Suprapubic skin (tissue), 4 donors: Measurements from ENCODE around the gene ATXN2.

Source experiments
- EP300 ChIP-seq: sonication (generic); formaldehyde crosslinking; IDR thresholded peaks from one replicate; pipeline ENCODE4 v1.6.1; 2017; ENCODE audit warnings: antibody characterized with exemption
- POLR2A ChIP-seq, 2 donors: fragments of 450-650 bp; IDR thresholded peaks; one replicate each; pipeline ENCODE4 v1.6.1; 2017; ENCODE audit warnings: antibody characterized with exemption in 2 of 2, mild to moderate bottlenecking in 2 of 2, moderate library complexity in 2 of 2
- POLR2AphosphoS5 ChIP-seq, 3 donors: sonication (generic); formaldehyde crosslinking; IDR thresholded peaks; one replicate each; pipeline ENCODE4 v1.6.1; 2017; ENCODE audit warnings: antibody characterized with exemption in 3 of 3
- TF ChIP-seq, protein P1 (sequence below), 2 donors: fragments of 200-600 bp in 1 of 2; fragments of 450-650 bp in 1 of 2; sonication (generic) in 1 of 2; IDR thresholded peaks; one replicate each; pipeline ENCODE4 v1.5.1; 2016 to 2019; ENCODE audit warnings: antibody characterized with exemption in 2 of 2, mild to moderate bottlenecking in 1 of 2, moderate library complexity in 1 of 2

DNA sequence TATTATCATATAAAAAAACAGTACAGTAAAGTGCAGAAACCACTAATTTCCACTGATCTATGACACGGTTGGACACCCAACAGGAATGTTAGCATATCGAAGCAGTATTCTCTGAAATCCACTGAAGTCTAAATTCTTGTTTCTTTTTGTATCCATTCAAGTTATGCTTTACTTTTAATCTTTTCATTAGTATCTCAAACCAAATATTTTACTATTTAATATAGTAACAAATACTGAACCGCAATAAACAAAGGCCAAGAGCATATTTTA lies 41.1 kb downstream of the ATXN2 start:
- TF ChIP-seq POLR2AphosphoS5 (IDR thresholded peaks at IDR 0.05) (no peak), POLR2A (IDR thresholded peaks at IDR 0.05) (no peak), EP300 (no peak)
- TF ChIP-seq, protein P1, sequence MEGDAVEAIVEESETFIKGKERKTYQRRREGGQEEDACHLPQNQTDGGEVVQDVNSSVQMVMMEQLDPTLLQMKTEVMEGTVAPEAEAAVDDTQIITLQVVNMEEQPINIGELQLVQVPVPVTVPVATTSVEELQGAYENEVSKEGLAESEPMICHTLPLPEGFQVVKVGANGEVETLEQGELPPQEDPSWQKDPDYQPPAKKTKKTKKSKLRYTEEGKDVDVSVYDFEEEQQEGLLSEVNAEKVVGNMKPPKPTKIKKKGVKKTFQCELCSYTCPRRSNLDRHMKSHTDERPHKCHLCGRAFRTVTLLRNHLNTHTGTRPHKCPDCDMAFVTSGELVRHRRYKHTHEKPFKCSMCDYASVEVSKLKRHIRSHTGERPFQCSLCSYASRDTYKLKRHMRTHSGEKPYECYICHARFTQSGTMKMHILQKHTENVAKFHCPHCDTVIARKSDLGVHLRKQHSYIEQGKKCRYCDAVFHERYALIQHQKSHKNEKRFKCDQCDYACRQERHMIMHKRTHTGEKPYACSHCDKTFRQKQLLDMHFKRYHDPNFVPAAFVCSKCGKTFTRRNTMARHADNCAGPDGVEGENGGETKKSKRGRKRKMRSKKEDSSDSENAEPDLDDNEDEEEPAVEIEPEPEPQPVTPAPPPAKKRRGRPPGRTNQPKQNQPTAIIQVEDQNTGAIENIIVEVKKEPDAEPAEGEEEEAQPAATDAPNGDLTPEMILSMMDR (IDR thresholded peaks at IDR 0.05) = no peak
